MM.1S (cell line): ENCODE measurements around the gene SLC24A3.

Experiments used
- CTCF ChIP-seq: fragments of 300-600 bp; sonication (generic); IDR thresholded peaks from 2 replicates; pipeline ENCODE4 v1.5.1; 2016; ENCODE audit warnings: antibody characterized with exemption, low read length, mixed read lengths
- EZH2phosphoT487 ChIP-seq: fragments of 300-600 bp; sonication (generic); IDR thresholded peaks from 2 replicates; pipeline ENCODE4 v1.6.1; 2018; ENCODE audit warnings: antibody characterized with exemption, low read length

- TF ChIP-seq CTCF (no peak), EZH2phosphoT487 (no peak)
These were observed 535.5 kb downstream of the SLC24A3 start for GRCh38 chr20:19747903-19748302.
